AG10803 (cell line): ENCODE measurements around the gene PARD3B.

Experiments
- DNase-seq: peaks from one replicate; pipeline ENCODE4 v3.0.0; 2010; ENCODE audit warnings: low read depth
- H3K4me3 ChIP-seq: 2 replicates; pipeline ENCODE4 v1.5.1; 2011; ENCODE audit warnings: mild to moderate bottlenecking, low read length, control low read depth
- TF ChIP-seq, protein P1 (sequence below): conservative IDR thresholded peaks from 2 replicates; pipeline ENCODE4 v1.5.1; 2011; ENCODE audit warnings: mild to moderate bottlenecking, low read length, control low read depth, inconsistent platforms

Gene PARD3B

DNA sequence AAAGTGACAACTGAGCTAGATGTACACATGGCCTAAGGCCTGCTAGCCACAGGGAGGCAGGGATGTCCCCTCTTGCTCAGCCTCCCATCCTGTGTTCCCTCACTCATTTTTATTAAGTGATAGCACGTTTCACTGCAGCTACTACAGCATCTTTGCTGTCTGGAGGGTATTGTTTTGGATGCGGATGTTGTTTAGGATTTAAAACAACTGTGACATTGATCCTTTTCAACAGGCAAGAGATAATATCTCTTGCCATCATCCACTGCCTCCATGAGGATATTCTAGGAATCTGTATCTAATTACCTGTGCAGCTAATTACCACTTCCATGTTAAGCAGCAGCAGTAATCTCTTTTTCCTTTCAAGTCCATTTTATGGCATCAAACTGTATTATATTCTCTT lies 345.4 kb downstream of the PARD3B start:
- no peak overlapping the region for H3K4me3 ChIP-seq
- DNase-seq: no peak
- TF ChIP-seq, protein P1, sequence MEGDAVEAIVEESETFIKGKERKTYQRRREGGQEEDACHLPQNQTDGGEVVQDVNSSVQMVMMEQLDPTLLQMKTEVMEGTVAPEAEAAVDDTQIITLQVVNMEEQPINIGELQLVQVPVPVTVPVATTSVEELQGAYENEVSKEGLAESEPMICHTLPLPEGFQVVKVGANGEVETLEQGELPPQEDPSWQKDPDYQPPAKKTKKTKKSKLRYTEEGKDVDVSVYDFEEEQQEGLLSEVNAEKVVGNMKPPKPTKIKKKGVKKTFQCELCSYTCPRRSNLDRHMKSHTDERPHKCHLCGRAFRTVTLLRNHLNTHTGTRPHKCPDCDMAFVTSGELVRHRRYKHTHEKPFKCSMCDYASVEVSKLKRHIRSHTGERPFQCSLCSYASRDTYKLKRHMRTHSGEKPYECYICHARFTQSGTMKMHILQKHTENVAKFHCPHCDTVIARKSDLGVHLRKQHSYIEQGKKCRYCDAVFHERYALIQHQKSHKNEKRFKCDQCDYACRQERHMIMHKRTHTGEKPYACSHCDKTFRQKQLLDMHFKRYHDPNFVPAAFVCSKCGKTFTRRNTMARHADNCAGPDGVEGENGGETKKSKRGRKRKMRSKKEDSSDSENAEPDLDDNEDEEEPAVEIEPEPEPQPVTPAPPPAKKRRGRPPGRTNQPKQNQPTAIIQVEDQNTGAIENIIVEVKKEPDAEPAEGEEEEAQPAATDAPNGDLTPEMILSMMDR: no peak

DNA sequence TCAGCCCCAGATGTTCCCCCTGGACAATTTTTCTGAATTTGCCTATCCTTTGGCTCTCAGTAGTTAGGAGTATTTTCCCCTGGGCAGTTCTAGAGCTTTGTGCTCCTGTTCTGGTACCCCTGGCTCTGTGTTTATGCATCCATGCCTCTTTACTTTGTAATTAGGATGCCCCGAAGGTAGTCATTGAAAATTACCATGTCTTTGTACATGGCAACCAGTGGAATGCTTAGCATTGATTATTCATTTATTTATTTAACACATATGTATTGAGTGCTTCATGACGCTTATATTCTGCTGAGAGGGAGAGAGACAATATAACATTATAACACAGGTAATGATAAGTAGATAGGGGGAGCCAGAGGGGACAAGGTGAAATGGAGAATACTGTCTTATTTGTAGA lies 346.5 kb downstream of the PARD3B start:
- TF ChIP-seq, protein P1: no peak
- no peak for DNase-seq

DNA sequence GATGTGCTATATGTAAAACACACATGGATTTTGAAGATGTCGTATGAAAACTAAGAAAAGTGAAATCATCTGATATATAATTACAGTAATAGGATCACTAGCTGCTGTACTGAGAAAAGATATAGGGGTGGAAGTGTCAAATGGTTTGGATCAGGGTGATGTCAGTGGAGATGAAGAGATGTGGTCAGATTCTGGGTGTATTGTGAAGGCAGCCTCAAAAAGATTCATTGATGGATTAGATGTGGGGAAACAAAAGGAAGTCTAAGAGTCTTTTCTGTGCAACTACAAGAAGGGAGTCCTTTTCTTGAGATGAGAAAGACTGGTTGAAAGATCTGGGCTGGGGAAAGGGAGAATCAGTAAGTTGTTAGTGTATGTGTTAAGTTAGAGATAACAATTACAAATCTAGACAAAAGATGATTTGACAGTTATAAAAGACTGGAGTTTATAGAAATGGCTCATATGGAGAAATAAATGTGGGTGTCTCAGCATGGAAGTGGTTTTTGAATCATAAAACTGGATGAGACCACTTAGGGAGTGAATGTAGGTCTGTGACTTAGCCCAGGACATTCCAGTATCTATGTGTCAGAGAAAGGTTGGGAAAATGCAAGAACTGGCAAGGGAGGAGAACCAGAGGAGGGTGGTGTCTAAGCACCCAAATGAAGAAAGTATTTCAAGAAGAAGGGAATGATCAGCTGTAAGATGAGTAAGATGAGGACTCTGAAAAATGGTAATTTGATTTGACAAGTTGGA lies 347.4 kb downstream of the PARD3B start:
- no peak overlapping the region for H3K4me3 ChIP-seq
- DNase-seq: peak; percentile 90
- TF ChIP-seq, protein P1: no peak

More for the DNA sequence above, 346.5 kb downstream of the PARD3B start:
- H3K4me3 ChIP-seq: no peak overlapping the region

DNA sequence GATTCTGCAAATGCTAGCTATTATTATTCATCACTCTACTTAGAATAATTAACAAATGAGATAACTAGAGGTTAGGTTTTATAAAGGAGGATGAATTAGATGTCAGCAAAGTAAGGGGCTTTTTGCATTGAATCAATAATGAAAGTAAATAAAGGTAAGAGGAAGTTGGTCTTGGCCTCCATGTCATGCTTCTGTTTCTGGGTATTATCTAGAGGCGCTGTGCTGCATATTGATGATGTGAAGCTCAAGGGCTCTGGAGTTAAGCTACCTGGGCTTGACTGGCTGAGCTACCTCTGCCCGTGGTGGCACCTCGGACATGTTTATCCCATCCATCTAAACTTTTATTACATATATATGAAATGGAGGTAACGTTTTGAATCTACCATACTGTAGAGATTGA lies 350.9 kb downstream of the PARD3B start:
- TF ChIP-seq, protein P1: no peak
- H3K4me3 ChIP-seq: no peak overlapping the region
- DNase-seq: no peak

DNA sequence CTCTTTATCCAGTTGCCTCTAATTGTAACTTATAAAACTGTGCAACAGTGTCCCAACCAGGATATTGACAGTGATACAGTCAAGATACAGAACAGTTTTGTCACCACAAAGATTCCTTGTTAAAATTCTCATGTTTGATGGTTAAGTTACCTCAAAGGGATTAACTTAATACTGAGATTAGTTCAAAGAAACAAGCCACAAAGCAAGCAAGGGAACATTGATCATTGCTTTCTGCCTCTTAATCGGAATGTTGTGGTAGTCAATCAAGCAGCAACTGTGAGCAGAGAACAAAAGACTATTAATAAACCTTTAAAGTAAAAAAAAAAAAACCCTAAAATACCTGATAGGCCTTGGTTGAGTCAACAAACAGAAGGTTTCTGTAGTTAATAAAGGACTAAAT lies 352.3 kb downstream of the PARD3B start:
- H3K4me3 ChIP-seq: no peak overlapping the region
- TF ChIP-seq, protein P1: no peak
- DNase-seq: no peak

DNA sequence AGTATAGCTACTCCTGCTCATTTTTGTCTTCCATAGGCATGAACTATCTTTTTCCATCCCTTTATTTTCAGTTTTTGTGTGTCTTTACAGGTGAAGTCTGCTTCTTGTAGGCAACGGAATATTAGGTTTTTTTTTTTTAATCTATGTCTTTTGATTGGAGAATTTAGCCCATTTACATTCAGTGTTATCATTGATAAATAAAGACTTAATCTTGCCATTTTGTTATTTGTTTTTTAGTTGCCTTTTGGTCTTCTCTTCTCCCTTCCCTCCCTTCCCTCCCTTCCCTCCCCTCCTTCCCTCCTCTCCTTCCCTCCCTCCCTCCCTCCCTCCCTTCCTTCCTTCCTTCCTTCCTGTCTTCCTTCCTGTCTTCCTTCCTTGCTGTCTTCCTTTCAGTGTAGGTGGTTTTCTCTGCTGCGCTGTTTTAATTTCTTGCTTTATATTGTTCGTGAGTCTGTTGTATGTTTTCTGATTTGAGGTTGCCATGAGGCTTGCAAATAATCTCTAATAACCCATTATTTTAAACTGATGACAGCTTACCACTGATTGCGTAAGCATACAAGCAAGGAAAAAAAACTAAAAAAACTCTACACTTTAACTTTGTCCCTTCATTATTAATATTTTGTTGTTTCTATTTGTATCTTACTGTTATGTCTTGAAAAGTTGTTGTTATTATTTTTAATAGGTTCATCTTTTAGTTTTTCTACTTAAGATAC lies 353.8 kb downstream of the PARD3B start:
- no peak overlapping the region for H3K4me3 ChIP-seq
- DNase-seq: peak; percentile 41
- TF ChIP-seq, protein P1: no peak

DNA sequence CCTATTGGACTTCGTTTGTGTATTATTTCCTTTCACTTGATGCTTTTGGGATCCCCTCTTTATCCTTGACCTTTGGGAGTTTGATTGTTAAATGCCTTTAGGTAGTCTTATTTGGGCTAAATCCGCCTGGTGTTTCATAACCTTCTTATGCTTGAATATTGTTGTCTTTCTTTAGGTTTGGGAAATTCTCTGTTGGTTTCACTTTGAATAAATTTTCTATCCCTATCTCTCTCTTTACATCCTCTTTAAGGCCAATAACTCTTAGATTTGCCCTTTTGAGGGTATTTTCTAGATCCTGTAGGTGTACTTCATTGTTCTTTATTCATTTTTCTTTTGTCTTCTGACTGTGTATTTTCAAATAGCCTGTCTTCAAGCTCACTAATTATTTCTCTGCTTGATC lies 354.7 kb downstream of the PARD3B start:
- no peak for DNase-seq
- no peak overlapping the region for H3K4me3 ChIP-seq
- TF ChIP-seq, protein P1: no peak
